Transverse colon (tissue), 4 donors: ENCODE measurements around the gene DES.

Source experiments
- CTCF ChIP-seq, 5 experiments: fragments of 200-600 bp in 3 of 5; fragments of 450-650 bp in 2 of 5; sonication (generic) in 3 of 5; IDR thresholded peaks; 1 replicate in 2 of 5; 2 replicates in 3 of 5; pipeline ENCODE4 v1.5.1; 2016 to 2017; ENCODE audit warnings: antibody characterized with exemption in 5 of 5, inconsistent platforms in 3 of 5, mild to moderate bottlenecking in 2 of 5, moderate library complexity in 1 of 5
- POLR2AphosphoS5 ChIP-seq, 3 donors: sonication (generic); formaldehyde crosslinking; IDR thresholded peaks; one replicate each; pipeline ENCODE4 v1.6.1; 2016; ENCODE audit warnings: antibody characterized with exemption in 3 of 3

GRCh38 chr2:219442256-219443015 is 24.3 kb downstream of the DES start:
- TF ChIP-seq CTCF (IDR thresholded peaks at IDR 0.05) (no peak), POLR2AphosphoS5 (IDR thresholded peaks at IDR 0.05) (no peak)
